Stomach (tissue), 4 donors: ENCODE data around the gene NAT16.

ENCODE experiments used
- CTCF ChIP-seq, 7 experiments: fragments of 450-650 bp in 4 of 7; fragments of 200-600 bp in 3 of 7; sonication (generic) in 3 of 7; IDR thresholded peaks; one replicate each; pipeline ENCODE4 v1.5.1; 2016 to 2019; ENCODE audit warnings: antibody characterized with exemption in 7 of 7, control low read depth in 2 of 7, mild to moderate bottlenecking in 1 of 7
- EP300 ChIP-seq: sonication (generic); formaldehyde crosslinking; IDR thresholded peaks from one replicate; pipeline ENCODE4 v1.6.1; 2017; ENCODE audit warnings: antibody characterized with exemption
- POLR2A ChIP-seq, 4 donors: fragments of 450-650 bp; IDR thresholded peaks; one replicate each; pipeline ENCODE4 v1.6.1; 2016; ENCODE audit warnings: antibody characterized with exemption in 4 of 4, control low read depth in 2 of 4, mild to moderate bottlenecking in 1 of 4, moderate library complexity in 1 of 4
- POLR2AphosphoS5 ChIP-seq, 3 donors: sonication (generic); formaldehyde crosslinking; IDR thresholded peaks; one replicate each; pipeline ENCODE4 v1.6.1; 2016; ENCODE audit warnings: antibody characterized with exemption in 3 of 3

GRCh38 chr7:101200504-101200861, 20.4 kb upstream of the NAT16 start:
- TF ChIP-seq POLR2AphosphoS5 (IDR thresholded peaks at IDR 0.05) = no peak
- TF ChIP-seq CTCF (IDR thresholded peaks at IDR 0.05) = no peak
- no peak for TF ChIP-seq EP300
- no peak for TF ChIP-seq POLR2A (IDR thresholded peaks at IDR 0.05)
